ENCODE measurements around the gene MED12. TPM values are rescaled to one million over a fixed set of nuclear protein-coding genes. Genes with fewer than 3 reads are reported as not detected.
"Not testable (repeated sequence)": the region's sequence is repeated elsewhere in the genome, so short reads cannot be mapped to it uniquely, and the experiment has no call there.

Gene MED12
- total RNA-seq, 1 experiment from 2014 or later, result 16.9 TPM

GRCh38 chrX:71162981-71163380, 44.6 kb downstream of the MED12 start:
- no peak for DNase-seq (ENCODE audit: low spot score)

- no peak for DNase-seq (ENCODE audit: low spot score)
Measured at GRCh38 chrX:71164071-71164470, 45.7 kb downstream of the MED12 start.

GRCh38 chrX:71166461-71166860, 48.1 kb downstream of the MED12 start:
- no peak for DNase-seq (ENCODE audit: low spot score)

- DNase-seq (ENCODE audit: low spot score), result no peak
Measured at GRCh38 chrX:71167031-71167781, 48.8 kb downstream of the MED12 start.

GRCh38 chrX:71168134-71168533, 49.7 kb downstream of the MED12 start:
- DNase-seq (ENCODE audit: low spot score), result no peak

- no peak for DNase-seq (ENCODE audit: low spot score)
Measured at GRCh38 chrX:71169586-71169985, 51.2 kb downstream of the MED12 start.

GRCh38 chrX:71170660-71171059, 52.3 kb downstream of the MED12 start:
- DNase-seq (ENCODE audit: low spot score), result no peak

GRCh38 chrX:71171110-71171801, 52.9 kb downstream of the MED12 start:
- no peak for DNase-seq (ENCODE audit: low spot score)

- DNase-seq (ENCODE audit: low spot score), result no peak
Measured at GRCh38 chrX:71173440-71173839, 55.0 kb downstream of the MED12 start.

GRCh38 chrX:71174795-71175194, 56.4 kb downstream of the MED12 start:
- no peak for DNase-seq (ENCODE audit: low spot score)

- no peak for DNase-seq (ENCODE audit: low spot score)
Measured at GRCh38 chrX:71175531-71175930, 57.1 kb downstream of the MED12 start.

GRCh38 chrX:71177327-71177726, 58.9 kb downstream of the MED12 start:
- no peak for DNase-seq (ENCODE audit: low spot score)

- DNase-seq (ENCODE audit: low spot score), result peak; percentile 62
Measured at GRCh38 chrX:71178908-71179307, 60.5 kb downstream of the MED12 start.

GRCh38 chrX:71180579-71181265, 62.3 kb downstream of the MED12 start:
- DNase-seq (ENCODE audit: low spot score), result not testable (repeated sequence)

GRCh38 chrX:71181558-71181909, 63.1 kb downstream of the MED12 start:
- DNase-seq (ENCODE audit: low spot score), result peak; percentile 20

GRCh38 chrX:71181910-71182799, 63.8 kb downstream of the MED12 start:
- peak; percentile 97 for DNase-seq (ENCODE audit: low spot score)

- no peak for DNase-seq (ENCODE audit: low spot score)
Measured at GRCh38 chrX:71182871-71183270, 64.5 kb downstream of the MED12 start.

GRCh38 chrX:71183341-71183740, 64.9 kb downstream of the MED12 start:
- no peak for DNase-seq (ENCODE audit: low spot score)

- DNase-seq (ENCODE audit: low spot score), result no peak
Measured at GRCh38 chrX:71184092-71184491, 65.7 kb downstream of the MED12 start.

GRCh38 chrX:71184803-71185495, 66.6 kb downstream of the MED12 start:
- no peak for DNase-seq (ENCODE audit: low spot score)

GRCh38 chrX:71191248-71191647, 72.9 kb downstream of the MED12 start:
- DNase-seq (ENCODE audit: low spot score), result no peak

Measured in A172 (cell line).